ENCODE results near the gene UNC5A. TPM values are rescaled to one million over a fixed set of nuclear protein-coding genes. Genes with fewer than 3 reads are reported as not detected.

The UNC5A gene
- total RNA-seq, 3 donors from 2014 or later (not counting 1 experiment from before 2014, with no cell fraction given) = not detected

GRCh38 chr5:176784218-176785165, 25.9 kb upstream of the UNC5A start:
- no peaks in the 10 kb centered on the region for H3K4me1 ChIP-seq (ENCODE audit: control insufficient read depth, insufficient read depth, low read length)
- DNase-seq = no peak
- H3K4me3 Mint-ChIP-seq = no peak overlapping the region
- no peak for TF ChIP-seq CTCF (IDR thresholded peaks at IDR 0.05)
- H3K4me3 ChIP-seq (ENCODE audit: low read length) = no peak overlapping the region
- no peaks in the 10 kb centered on the region for H3K9me3 Mint-ChIP-seq
- intact Hi-C loops (cut with micrococcal nuclease) = no loop called here
- H3K27ac Mint-ChIP-seq = no peak overlapping the region
- 18% methylated on average over 15 of the region's 15 CpGs for WGBS (ENCODE audit: insufficient coverage)
- H3K9me3 ChIP-seq (ENCODE audit: control insufficient read depth, insufficient read depth, low read length) = no peaks in the 10 kb centered on the region
- H3K4me1 Mint-ChIP-seq = no peaks in the 10 kb centered on the region
- peaks cover 23 to 25% of the 10 kb centered on the region in 2 donors for H3K27me3 Mint-ChIP-seq (ENCODE audit: low read depth in 2 of 2)
- H3K27ac ChIP-seq (ENCODE audit: low read length) = no peak overlapping the region
- ATAC-seq = no peak
- H3K36me3 ChIP-seq (ENCODE audit: control insufficient read depth, insufficient read depth, low read length) = no peaks in the 10 kb centered on the region
- peaks cover 2% of the 10 kb centered on the region for H3K27me3 ChIP-seq (ENCODE audit: control insufficient read depth, insufficient read depth, low read length)
- H3K36me3 Mint-ChIP-seq = no peaks in the 10 kb centered on the region

- no peak overlapping the region for H3K4me3 Mint-ChIP-seq
- no peak overlapping the region for H3K27ac ChIP-seq (ENCODE audit: low read length)
- H3K27me3 Mint-ChIP-seq (ENCODE audit: low read depth in 2 of 2) = peaks cover 27 to 30% of the 10 kb centered on the region in 2 donors
These were observed 24.9 kb upstream of the UNC5A start for GRCh38 chr5:176785184-176786145.

GRCh38 chr5:176787676-176788075, 22.7 kb upstream of the UNC5A start:
- Mint-ChIP-seq H3K4me1 (no peaks in the 10 kb centered on the region), H3K27ac (no peak overlapping the region), H3K27me3 (ENCODE audit: low read depth in 2 of 2) (peaks cover 24 to 25% of the 10 kb centered on the region in 2 donors), H3K4me3 (no peak overlapping the region), H3K36me3 (no peaks in the 10 kb centered on the region), H3K9me3 (no peaks in the 10 kb centered on the region)
- intact Hi-C loops (cut with micrococcal nuclease) = no loop called here
- Histone ChIP-seq H3K4me1 (ENCODE audit: control insufficient read depth, insufficient read depth, low read length) (no peaks in the 10 kb centered on the region), H3K4me3 (ENCODE audit: low read length) (no peak overlapping the region), H3K27me3 (ENCODE audit: control insufficient read depth, insufficient read depth, low read length) (peaks cover 2% of the 10 kb centered on the region), H3K36me3 (ENCODE audit: control insufficient read depth, insufficient read depth, low read length) (no peaks in the 10 kb centered on the region), H3K27ac (ENCODE audit: low read length) (no peak overlapping the region), H3K9me3 (ENCODE audit: control insufficient read depth, insufficient read depth, low read length) (no peaks in the 10 kb centered on the region)
- no peak for TF ChIP-seq CTCF (IDR thresholded peaks at IDR 0.05)
- WGBS (ENCODE audit: insufficient coverage) = 65% methylated on average over 3 of the region's 3 CpGs
- ATAC-seq (no peak), DNase-seq (no peak)

More at GRCh38 chr5:176785184-176786145, 24.9 kb upstream of the UNC5A start:
- Histone ChIP-seq H3K4me3 (ENCODE audit: low read length) (no peak overlapping the region), H3K4me1 (ENCODE audit: control insufficient read depth, insufficient read depth, low read length) (no peaks in the 10 kb centered on the region), H3K9me3 (ENCODE audit: control insufficient read depth, insufficient read depth, low read length) (no peaks in the 10 kb centered on the region), H3K36me3 (ENCODE audit: control insufficient read depth, insufficient read depth, low read length) (no peaks in the 10 kb centered on the region), H3K27me3 (ENCODE audit: control insufficient read depth, insufficient read depth, low read length) (peaks cover 2% of the 10 kb centered on the region)
- no peaks in the 10 kb centered on the region for H3K9me3 Mint-ChIP-seq
- no peaks in the 10 kb centered on the region for H3K36me3 Mint-ChIP-seq
- TF ChIP-seq CTCF (IDR thresholded peaks at IDR 0.05) = no peak
- DNase-seq (no peak), ATAC-seq (no peak)
- 54% methylated on average over 27 of the region's 27 CpGs for WGBS (ENCODE audit: insufficient coverage)
- intact Hi-C loops (cut with micrococcal nuclease) = no loop called here
- H3K27ac Mint-ChIP-seq = no peak overlapping the region
- H3K4me1 Mint-ChIP-seq = no peaks in the 10 kb centered on the region

Data from natural killer cell (primary cell).